Kidney epithelial cell (primary cell): ENCODE measurements around the gene ZNF620. TPM values are rescaled to one million over a fixed set of nuclear protein-coding genes. Genes with fewer than 3 reads are reported as not detected.
"Not testable (repeated sequence)": the region's sequence is repeated elsewhere in the genome, so short reads cannot be mapped to it uniquely, and the experiment has no call there.

Source experiments
- DNase-seq: peaks from one replicate; pipeline ENCODE4 v3.0.0-alpha.2; 2010; ENCODE audit warnings: low read depth
- H3K27me3 ChIP-seq: 2 replicates; pipeline ENCODE4 v1.6.0; 2011; ENCODE audit warnings: low read length; ENCODE audit not compliant: control insufficient read depth, insufficient read depth
- H3K36me3 ChIP-seq: 2 replicates; pipeline ENCODE4 v1.5.1; 2011; ENCODE audit warnings: low read length; ENCODE audit not compliant: control insufficient read depth, insufficient read depth
- H3K4me3 ChIP-seq: 2 replicates; pipeline ENCODE4 v1.5.1; 2011; ENCODE audit warnings: low read depth, mild to moderate bottlenecking, control low read depth, low read length
- CTCF ChIP-seq: IDR thresholded peaks from 2 replicates; pipeline ENCODE4 v1.5.1; 2011; ENCODE audit warnings: mild to moderate bottlenecking, moderate library complexity, low read length, control low read depth, inconsistent platforms; ENCODE audit not compliant: insufficient read depth, poor library complexity, severe bottlenecking
- total RNA-seq: library from RNA; depleted of rRNA; stranded (reverse); fragments of >200 nt; gene quantifications from 2 replicates; pipeline ENCODE4 v1.2.3, GENCODE V29; 2015

Gene ZNF620
- total RNA-seq, 1 donor from 2014 or later, result 6.2 TPM

- no peak overlapping the region for H3K4me3 ChIP-seq
- TF ChIP-seq CTCF, result no peak
- H3K36me3 ChIP-seq, result no peaks in the 10 kb centered on the region
- no peak for DNase-seq
- no peaks in the 10 kb centered on the region for H3K27me3 ChIP-seq
Observed at GRCh38 chr3:40550167-40550566, 44.3 kb downstream of the ZNF620 start.

GRCh38 chr3:40557575-40558161 lies 51.8 kb downstream of the ZNF620 start:
- DNase-seq, result no peak
- no peak overlapping the region for H3K4me3 ChIP-seq
- no peaks in the 10 kb centered on the region for H3K36me3 ChIP-seq
- no peak for TF ChIP-seq CTCF
- H3K27me3 ChIP-seq, result no peaks in the 10 kb centered on the region

GRCh38 chr3:40562482-40562881 lies 56.6 kb downstream of the ZNF620 start:
- not testable (repeated sequence) for H3K4me3 ChIP-seq, H3K27me3 ChIP-seq, DNase-seq, H3K36me3 ChIP-seq

- not testable (repeated sequence) for H3K36me3 ChIP-seq, H3K27me3 ChIP-seq, DNase-seq, H3K4me3 ChIP-seq
Observed at GRCh38 chr3:40565629-40566028, 59.8 kb downstream of the ZNF620 start.

- DNase-seq, result no peak
- TF ChIP-seq CTCF, result no peak
- no peaks in the 10 kb centered on the region for H3K27me3 ChIP-seq
- H3K4me3 ChIP-seq, result no peak overlapping the region
- no peaks in the 10 kb centered on the region for H3K36me3 ChIP-seq
Observed at GRCh38 chr3:40566694-40567093, 60.9 kb downstream of the ZNF620 start.

Other genes with a start within 250 kb of the ZNF620 start
- gene EIF1B, start 196.3 kb upstream of the ZNF620 start, total RNA-seq, result 18.9 and 38.1 TPM in 2 replicates
- 0.21 and 0.29 TPM in 2 replicates for gene ENTPD3, start 118.9 kb upstream of the ZNF620 start, total RNA-seq
- 576 and 649 TPM in 2 replicates for gene RPL14, start 48.7 kb upstream of the ZNF620 start, total RNA-seq
- 4.3 and 5.1 TPM in 2 replicates for gene ZNF619, start 28.9 kb upstream of the ZNF620 start, total RNA-seq
- gene ZNF621, start 18.9 kb downstream of the ZNF620 start, total RNA-seq, result 24.4 and 24.6 TPM in 2 replicates